Endothelial cell (in vitro differentiated cells): ENCODE data around the gene RAPGEF4. TPM values are rescaled to one million over a fixed set of nuclear protein-coding genes. Genes with fewer than 3 reads are reported as not detected.

Source experiments
- DNase-seq: peaks from one replicate; pipeline ENCODE4 v3.0.0; 2021; ENCODE audit warnings: low spot score
- H3K27ac Mint-ChIP-seq: one replicate; pipeline ENCODE4 v1.8.0; 2021; ENCODE audit warnings: mixed read lengths, inconsistent platforms; ENCODE audit not compliant: unreplicated experiment
- H3K27me3 Mint-ChIP-seq: one replicate; pipeline ENCODE4 v1.8.0; 2021; ENCODE audit warnings: mild to moderate bottlenecking, moderate library complexity, mixed read lengths, inconsistent platforms; ENCODE audit not compliant: unreplicated experiment
- H3K36me3 Mint-ChIP-seq: one replicate; pipeline ENCODE4 v1.8.0; 2021; ENCODE audit warnings: mild to moderate bottlenecking, low read depth, mixed read lengths, inconsistent platforms; ENCODE audit not compliant: unreplicated experiment
- H3K4me1 Mint-ChIP-seq: one replicate; pipeline ENCODE4 v1.8.0; 2021; ENCODE audit warnings: mild to moderate bottlenecking, mixed read lengths, inconsistent platforms; ENCODE audit not compliant: unreplicated experiment
- H3K4me3 Mint-ChIP-seq: one replicate; pipeline ENCODE4 v1.8.0; 2021; ENCODE audit warnings: mild to moderate bottlenecking, mixed read lengths, inconsistent platforms; ENCODE audit not compliant: unreplicated experiment
- H3K9me3 Mint-ChIP-seq: one replicate; pipeline ENCODE4 v1.8.0; 2021; ENCODE audit warnings: mixed read lengths, inconsistent platforms; ENCODE audit not compliant: unreplicated experiment
- CTCF ChIP-seq: fragments of 200-600 bp; sonication (generic); IDR thresholded peaks from one replicate; pipeline ENCODE4 v1.5.0; 2021; ENCODE audit warnings: antibody characterized with exemption; ENCODE audit not compliant: unreplicated experiment
- total RNA-seq: library from RNA; stranded (reverse); fragmentation: NEBNext Ultra II Directional; extraction: Animal tissue kit (Norgen Biotek cat#: 25700); gene quantifications from one replicate; pipeline ENCODE4 v1.2.1, GENCODE V29; 2021; ENCODE audit not compliant: unreplicated experiment

Gene RAPGEF4
- total RNA-seq, 1 donor from 2014 or later, result 7.5 TPM

- Mint-ChIP-seq H3K36me3 (peaks cover 9% of the 10 kb centered on the region), H3K4me3 (no peak overlapping the region), H3K27me3 (no peaks in the 10 kb centered on the region), H3K27ac (no peak overlapping the region), H3K4me1 (peaks cover 12% of the 10 kb centered on the region), H3K9me3 (no peaks in the 10 kb centered on the region)
- TF ChIP-seq CTCF, result peak; percentile 69
- DNase-seq, result peak; percentile 61
Measured at GRCh38 chr2:172972005-172972619, 236.5 kb downstream of the RAPGEF4 start.

- H3K27ac Mint-ChIP-seq, result no peak overlapping the region
- peaks cover 18% of the 10 kb centered on the region for H3K4me1 Mint-ChIP-seq
- no peaks in the 10 kb centered on the region for H3K27me3 Mint-ChIP-seq
- no peak overlapping the region for H3K4me3 Mint-ChIP-seq
- no peaks in the 10 kb centered on the region for H3K9me3 Mint-ChIP-seq
- no peak for DNase-seq
- no peaks in the 10 kb centered on the region for H3K36me3 Mint-ChIP-seq
- TF ChIP-seq CTCF, result no peak
Measured at GRCh38 chr2:172974762-172975161, 239.1 kb downstream of the RAPGEF4 start.

GRCh38 chr2:172976116-172976515 lies 240.5 kb downstream of the RAPGEF4 start:
- no peak for TF ChIP-seq CTCF
- Mint-ChIP-seq H3K36me3 (no peaks in the 10 kb centered on the region), H3K4me3 (no peak overlapping the region), H3K27ac (peak overlapping the region; percentile 5), H3K9me3 (no peaks in the 10 kb centered on the region), H3K27me3 (no peaks in the 10 kb centered on the region), H3K4me1 (peaks cover 21% of the 10 kb centered on the region)
- DNase-seq, result no peak

- no peak for TF ChIP-seq CTCF
- no peaks in the 10 kb centered on the region for H3K9me3 Mint-ChIP-seq
- H3K36me3 Mint-ChIP-seq, result no peaks in the 10 kb centered on the region
- H3K27ac Mint-ChIP-seq, result no peak overlapping the region
- H3K4me3 Mint-ChIP-seq, result no peak overlapping the region
- no peaks in the 10 kb centered on the region for H3K27me3 Mint-ChIP-seq
- peaks cover 21% of the 10 kb centered on the region for H3K4me1 Mint-ChIP-seq
- DNase-seq, result no peak
Measured at GRCh38 chr2:172976816-172977215, 241.2 kb downstream of the RAPGEF4 start.

GRCh38 chr2:172977270-172978062 lies 241.8 kb downstream of the RAPGEF4 start:
- no peak overlapping the region for H3K27ac Mint-ChIP-seq

More at GRCh38 chr2:172977270-172978062, 241.8 kb downstream of the RAPGEF4 start:
- Mint-ChIP-seq H3K9me3 (no peaks in the 10 kb centered on the region), H3K27me3 (no peaks in the 10 kb centered on the region), H3K4me3 (no peak overlapping the region), H3K36me3 (no peaks in the 10 kb centered on the region), H3K4me1 (peaks cover 21% of the 10 kb centered on the region)
- DNase-seq, result no peak
- no peak for TF ChIP-seq CTCF
